H9 (cell line): ENCODE measurements around the gene PAQR4. TPM values are rescaled to one million over a fixed set of nuclear protein-coding genes. Genes with fewer than 3 reads are reported as not detected.

ENCODE experiments used
- DNase-seq: peaks from one replicate; pipeline ENCODE4 v3.0.0-alpha.2; 2017
- H2AFZ ChIP-seq: one replicate; pipeline ENCODE4 v1.6.1; 2013; ENCODE audit warnings: mild to moderate bottlenecking, low read length, control low read depth, moderate library complexity
- H2AK5ac ChIP-seq: 2 replicates; pipeline ENCODE4 v1.6.1; 2013; ENCODE audit warnings: low read length, control low read depth, mixed read lengths; ENCODE audit not compliant: insufficient read length
- H2BK120ac ChIP-seq: one replicate; pipeline ENCODE4 v1.6.1; 2013; ENCODE audit warnings: low read depth, mild to moderate bottlenecking, low read length, control low read depth, inconsistent platforms; ENCODE audit not compliant: poor library complexity, severe bottlenecking
- H2BK12ac ChIP-seq: 2 replicates; pipeline ENCODE4 v1.6.1; 2013; ENCODE audit warnings: low read length, control low read depth, mixed read lengths, low read depth; ENCODE audit not compliant: insufficient read length
- H2BK15ac ChIP-seq: 2 replicates; pipeline ENCODE4 v1.6.1; 2013; ENCODE audit warnings: low read depth, low read length, control low read depth
- H2BK20ac ChIP-seq: one replicate; pipeline ENCODE4 v1.6.1; 2013; ENCODE audit warnings: low read depth, mild to moderate bottlenecking, low read length, control low read depth, inconsistent platforms; ENCODE audit not compliant: poor library complexity, severe bottlenecking
- H2BK5ac ChIP-seq: 2 replicates; pipeline ENCODE4 v1.6.1; 2013; ENCODE audit warnings: low read length, control low read depth, mixed read lengths; ENCODE audit not compliant: insufficient read length
- H3K14ac ChIP-seq: 2 replicates; pipeline ENCODE4 v1.6.1; 2013; ENCODE audit warnings: low read length, control low read depth; ENCODE audit not compliant: insufficient read depth
- H3K18ac ChIP-seq: 2 replicates; pipeline ENCODE4 v1.6.1; 2013; ENCODE audit warnings: low read depth, mild to moderate bottlenecking, mixed read lengths, low read length, control low read depth; ENCODE audit not compliant: insufficient read length
- H3K23ac ChIP-seq: 2 replicates; pipeline ENCODE4 v1.6.1; 2013; ENCODE audit warnings: low read length, control low read depth, mixed read lengths, low read depth; ENCODE audit not compliant: insufficient read length
- H3K23me2 ChIP-seq: 2 replicates; pipeline ENCODE4 v1.6.1; 2013; ENCODE audit warnings: low read depth, mild to moderate bottlenecking, mixed read lengths, low read length, control low read depth; ENCODE audit not compliant: insufficient read length, poor library complexity, severe bottlenecking
- H3K27ac ChIP-seq: 2 replicates; pipeline ENCODE4 v1.5.1; 2013; ENCODE audit warnings: low read length, control low read depth, mixed read lengths, low read depth; ENCODE audit not compliant: insufficient read length
- H3K27me3 ChIP-seq: 2 replicates; pipeline ENCODE4 v1.6.1; 2013; ENCODE audit warnings: low read length, control low read depth, inconsistent platforms; ENCODE audit not compliant: insufficient read depth
- H3K4ac ChIP-seq: 2 replicates; pipeline ENCODE4 v1.6.1; 2013; ENCODE audit warnings: low read depth, mild to moderate bottlenecking, control low read depth, inconsistent platforms, low read length, moderate library complexity
- H3K4me1 ChIP-seq: 2 replicates; pipeline ENCODE4 v1.6.1; 2013; ENCODE audit warnings: low read length, control low read depth, inconsistent platforms; ENCODE audit not compliant: insufficient read depth
- H3K4me2 ChIP-seq: 2 replicates; pipeline ENCODE4 v1.6.1; 2013; ENCODE audit warnings: low read length, control low read depth, mixed read lengths; ENCODE audit not compliant: insufficient read length, insufficient read depth
- H3K56ac ChIP-seq: 2 replicates; pipeline ENCODE4 v1.6.1; 2013; ENCODE audit warnings: low read depth, mild to moderate bottlenecking, mixed read lengths, low read length, control low read depth; ENCODE audit not compliant: insufficient read length
- H3K79me1 ChIP-seq: 2 replicates; pipeline ENCODE4 v1.6.1; 2013; ENCODE audit warnings: low read depth, mild to moderate bottlenecking, moderate library complexity, low read length, control low read depth, inconsistent platforms; ENCODE audit not compliant: insufficient read depth, poor library complexity, severe bottlenecking
- H3K79me2 ChIP-seq: 2 replicates; pipeline ENCODE4 v1.6.1; 2013; ENCODE audit warnings: low read length, control low read depth, inconsistent platforms; ENCODE audit not compliant: insufficient read depth
- H3K9ac ChIP-seq: 2 replicates; pipeline ENCODE4 v1.6.1; 2013; ENCODE audit warnings: low read length, control low read depth, mixed read lengths; ENCODE audit not compliant: insufficient read length; ENCODE audit errors: extremely low read depth
- H3K9me3 ChIP-seq: one replicate; pipeline ENCODE4 v1.6.1; 2013; ENCODE audit warnings: low read depth, low read length, inconsistent platforms; ENCODE audit not compliant: control insufficient read depth
- H3T11ph ChIP-seq: one replicate; pipeline ENCODE4 v1.6.1; 2013; ENCODE audit warnings: mild to moderate bottlenecking, low read length, control low read depth, inconsistent platforms
- H4K20me1 ChIP-seq: one replicate; pipeline ENCODE4 v1.6.1; 2013; ENCODE audit not compliant: control insufficient read depth, insufficient read length, insufficient read depth
- H4K5ac ChIP-seq: 2 replicates; pipeline ENCODE4 v1.6.1; 2013; ENCODE audit warnings: low read depth, mild to moderate bottlenecking, mixed read lengths, low read length, control low read depth; ENCODE audit not compliant: insufficient read length
- H4K8ac ChIP-seq: replicated peaks from 2 replicates; pipeline ENCODE4 v1.6.1; 2013; ENCODE audit warnings: low read length, control low read depth, mixed read lengths, low read depth; ENCODE audit not compliant: insufficient read length
- H4K91ac ChIP-seq: 2 replicates; pipeline ENCODE4 v1.6.1; 2013; ENCODE audit warnings: low read depth, mild to moderate bottlenecking, moderate library complexity, mixed read lengths, low read length, control low read depth; ENCODE audit not compliant: insufficient read length
- H3K27ac Mint-ChIP-seq, 3 experiments: 2 replicates in 2 of 3; 3 replicates in 1 of 3; pipeline ENCODE4 v1.8.0; 2020 to 2021; ENCODE audit warnings: mixed read lengths in 3 of 3, mild to moderate bottlenecking in 1 of 3, moderate library complexity in 1 of 3
- H3K27me3 Mint-ChIP-seq: 2 replicates; pipeline ENCODE4 v1.8.0; 2021; ENCODE audit warnings: low read depth, mild to moderate bottlenecking, moderate library complexity, mixed read lengths
- H3K36me3 Mint-ChIP-seq, 3 experiments: 2 replicates in 2 of 3; 3 replicates in 1 of 3; pipeline ENCODE4 v1.8.0; 2020 to 2021; ENCODE audit warnings: low read depth in 3 of 3, mixed read lengths in 3 of 3; ENCODE audit not compliant: insufficient read depth in 1 of 3
- H3K4me1 Mint-ChIP-seq, 2 experiments: 2 replicates each; pipeline ENCODE4 v1.8.0; 2020; ENCODE audit warnings: mixed read lengths in 2 of 2
- H3K4me3 Mint-ChIP-seq, 2 experiments: 2 replicates in 1 of 2; 3 replicates in 1 of 2; pipeline ENCODE4 v1.8.0; 2020 to 2021; ENCODE audit warnings: mild to moderate bottlenecking in 2 of 2, mixed read lengths in 2 of 2, moderate library complexity in 1 of 2
- H3K9me3 Mint-ChIP-seq, 2 experiments: 2 replicates in 1 of 2; 3 replicates in 1 of 2; pipeline ENCODE4 v1.8.0; 2020; ENCODE audit warnings: mild to moderate bottlenecking in 2 of 2, mixed read lengths in 2 of 2, moderate library complexity in 1 of 2
- CTCF ChIP-seq: fragments of 200-600 bp; sonication (generic); conservative IDR thresholded peaks from 3 replicates; pipeline ENCODE4 v1.8.0; 2021; ENCODE audit warnings: antibody characterized with exemption, mild to moderate bottlenecking
- WGBS: extraction: QIAGEN DNeasy Blood & Tissue Kit; methylation state at CpG from one replicate; pipeline ENCODE4 v1.1.7; 2013; ENCODE audit warnings: missing lambda C conversion rate, low lambda C conversion rate, mixed read lengths; ENCODE audit not compliant: insufficient read length; ENCODE audit errors: extremely low coverage; 5-methylcytosine and 5-hydroxymethylcytosine counted together
- total RNA-seq: library from RNA; stranded (reverse); gene quantifications from 2 replicates; pipeline ENCODE4 v1.2.1, GENCODE V29; 2021

PAQR4 gene
- total RNA-seq, 1 experiment from 2014 or later = 32.1 TPM

DNA sequence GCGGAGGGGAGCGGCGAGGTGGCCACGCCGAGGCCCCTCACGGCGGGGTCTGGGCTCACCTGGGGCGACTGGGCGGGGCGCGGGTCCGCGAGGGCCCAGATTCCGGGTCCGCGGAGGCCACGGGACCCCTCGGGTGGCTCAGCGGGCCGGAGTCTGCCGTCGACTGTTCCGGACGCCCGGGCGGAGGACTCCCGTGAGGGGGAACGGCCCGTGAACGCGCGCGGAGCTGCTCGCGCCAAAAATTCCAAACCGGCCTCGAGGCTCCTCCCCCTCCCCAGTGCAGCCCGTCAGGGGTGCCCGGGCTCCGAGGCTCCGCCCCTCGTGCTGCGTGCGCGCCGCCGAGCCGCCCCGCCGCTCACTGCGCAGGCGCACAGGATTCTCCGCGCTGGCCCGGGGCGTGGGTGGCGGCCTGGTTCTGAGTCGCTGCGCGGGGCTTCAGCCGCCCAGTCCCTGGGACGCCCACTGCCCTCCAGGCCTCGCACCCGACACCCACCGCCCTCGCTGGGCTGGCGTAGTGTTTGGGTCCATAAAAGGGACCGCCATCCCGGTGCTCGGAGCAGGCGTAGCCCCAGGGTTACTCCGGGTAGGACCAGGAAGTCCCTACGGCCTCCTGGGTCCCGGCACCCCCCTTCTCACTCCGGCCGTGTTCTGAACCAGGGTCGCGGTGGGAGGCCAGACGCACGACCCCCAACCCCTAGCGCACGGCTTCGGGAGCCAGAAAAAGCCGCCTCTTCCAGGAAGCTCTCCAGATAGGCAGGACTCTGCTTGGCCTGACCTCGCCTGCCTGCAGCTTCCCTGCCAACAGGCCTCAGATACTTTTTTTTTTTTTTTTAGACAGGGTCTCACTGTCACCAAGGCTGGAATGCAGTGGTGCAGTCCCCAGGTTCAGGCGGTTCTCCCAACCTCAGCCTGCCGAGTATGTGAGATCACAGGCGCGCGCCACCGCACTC lies 11.4 kb downstream of the PAQR4 start, which contains the start of gene PKMYT1:
TSS of gene PKMYT1 (minus strand) at position 220 of the 950 bp plus-strand sequence. CDS start 789 bp downstream, outside the sequence.
- no peak within 1 kb of the TSS for H4K5ac ChIP-seq
- no peaks in the 10 kb centered on the region for H4K20me1 ChIP-seq
- H2AK5ac ChIP-seq = no peak within 1 kb of the TSS
- no peak within 1 kb of the TSS for H3K23ac ChIP-seq
- no peak within 1 kb of the TSS for H3T11ph ChIP-seq
- H2BK15ac ChIP-seq = no peak within 1 kb of the TSS
- H3K9ac ChIP-seq = peak within 1 kb of the TSS; percentile 56
- no peak within 1 kb of the TSS for H2BK12ac ChIP-seq
- H3K4me1 ChIP-seq = no peaks in the 10 kb centered on the region
- H3K79me1 ChIP-seq = no peaks in the 10 kb centered on the region
- H3K14ac ChIP-seq = peak within 1 kb of the TSS; percentile 47
- DNase-seq = peak; percentile 87
- Mint-ChIP-seq H3K27me3 (peaks cover 6% of the 10 kb centered on the region), H3K4me3 (peak within 1 kb of the TSS; percentile 87 to 90), H3K4me1 (peaks cover 26 to 31% of the 10 kb centered on the region in 2 experiments), H3K27ac (peak within 1 kb of the TSS; percentile 90 to 99 (median 91)), H3K9me3 (no peaks in the 10 kb centered on the region), H3K36me3 (peaks cover 7 to 28% (median 21%) of the 10 kb centered on the region in 3 experiments; a peak in 6 of 7 replicates)
- no peaks in the 10 kb centered on the region for H3K27me3 ChIP-seq
- no peak for TF ChIP-seq CTCF
- peaks cover 9% of the 10 kb centered on the region for H3K23me2 ChIP-seq
- no peak within 1 kb of the TSS for H3K56ac ChIP-seq
- H2BK5ac ChIP-seq = no peak within 1 kb of the TSS
- no CpG with 5 or more reads among the region's 91 CpGs for WGBS
- H3K4ac ChIP-seq = no peak within 1 kb of the TSS
- H4K91ac ChIP-seq = no peak within 1 kb of the TSS
- H4K8ac ChIP-seq = no peak within 1 kb of the TSS
- H3K18ac ChIP-seq = peak within 1 kb of the TSS; percentile 76
- H2BK20ac ChIP-seq = no peak within 1 kb of the TSS
- H3K4me2 ChIP-seq = peak within 1 kb of the TSS; percentile 28
- no peak within 1 kb of the TSS for H2BK120ac ChIP-seq
- no peaks in the 10 kb centered on the region; the same call in 1 of the 2 replicates for H3K79me2 ChIP-seq
- no peak within 1 kb of the TSS for H2AFZ ChIP-seq
- H3K27ac ChIP-seq = no peak within 1 kb of the TSS
- H3K9me3 ChIP-seq = no peaks in the 10 kb centered on the region
